Measurements from ENCODE around the gene NKTR. TPM values are rescaled to one million over a fixed set of nuclear protein-coding genes. Genes with fewer than 3 reads are reported as not detected.

NKTR gene
- total and polyA plus RNA-seq, 9 of the 15 experiments (the other 6 are each of a cell fraction or from before 2014, with no cell fraction given): 19.7 to 123 (median 92.6) TPM

DNA sequence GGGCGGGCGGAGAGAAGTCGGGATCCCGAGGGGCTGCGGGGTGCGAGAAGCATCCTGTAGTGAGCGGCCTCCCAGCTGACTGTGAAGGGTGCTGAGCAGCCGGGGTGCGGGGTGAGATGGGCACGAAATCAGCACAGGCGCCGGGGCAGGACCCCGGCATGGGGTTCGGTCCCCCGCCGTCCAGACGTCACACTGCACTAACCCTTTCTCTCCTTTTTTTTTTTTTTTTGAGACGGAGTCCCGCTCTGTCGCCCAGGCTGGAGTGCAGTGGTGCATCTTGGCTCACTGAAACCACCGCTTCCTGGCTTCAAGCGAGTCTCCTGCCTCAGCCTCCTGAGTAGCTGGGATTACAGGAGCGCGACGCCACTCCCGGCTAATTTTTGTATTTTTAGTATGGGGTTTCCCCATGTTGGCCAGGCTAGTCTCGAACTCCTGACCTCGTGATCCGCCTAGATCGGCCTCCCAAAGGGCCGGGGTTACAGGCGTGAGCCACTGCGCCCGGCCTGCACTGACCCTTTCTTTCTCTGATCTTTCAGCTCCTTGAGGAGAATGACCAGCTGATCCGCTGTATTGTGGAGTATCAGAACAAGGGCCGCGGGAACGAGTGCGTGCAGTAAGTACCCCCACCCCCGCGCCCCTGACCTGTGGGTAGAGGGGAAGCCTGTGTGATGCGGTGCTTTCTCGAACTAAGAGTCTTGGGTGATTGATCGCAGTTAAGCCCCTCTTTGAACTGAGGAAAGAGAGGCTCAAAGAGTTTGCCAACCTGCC lies 9.3 kb upstream of the NKTR start:
- under 1% methylated on average over 30 of the region's 44 CpGs for WGBS (ENCODE audit: insufficient coverage, low coverage, missing lambda C conversion rate)
- H3K79me2 ChIP-seq (ENCODE audit: control insufficient read depth, insufficient read depth, low read length): peaks cover 39% of the 10 kb centered on the region
- peak overlapping the region; percentile 71 for H3K27ac ChIP-seq (ENCODE audit: extremely low read depth, low read depth, low read length)
- peak; percentile 11 for FAIRE-seq
- intact Hi-C loops (cut with micrococcal nuclease): loop anchor here (1.0 kb wide), 1 partner anchor 9 kb away; the partner anchor contains the start of gene NKTR
- H3K4me1 ChIP-seq (replicated peaks in 1 of 2; ENCODE audit: control insufficient read depth in 2 of 2, insufficient read depth in 2 of 2, low read length in 2 of 2): peaks cover 16 to 21% of the 10 kb centered on the region in 2 experiments; a peak in 4 of 5 replicates
- in situ Hi-C loops (cut with MboI): no loop called here
- H3K9ac ChIP-seq (ENCODE audit: insufficient read depth in 1 of 2, low read depth in 2 of 2, low read length in 2 of 2): peak overlapping the region; percentile 81 to 95
- peaks cover 43% of the 10 kb centered on the region for H3K36me3 ChIP-seq (ENCODE audit: control insufficient read depth, insufficient read depth, low read length)
- H3K4me2 ChIP-seq (ENCODE audit: insufficient read depth, low read length): peak overlapping the region; percentile 83
- no TSS peak for BruUV-seq (replicated peaks)
- POLR2A ChIA-PET: interaction anchor here (0.6 to 3.4 kb wide), 10 partner anchors 9 to 213 kb away, joined by 3 to 33 read pairs (median 4); partner anchors contain the start of genes HIGD1A, NKTR and SEC22C
- no peaks in the 10 kb centered on the region for H3K27me3 ChIP-seq (ENCODE audit: control insufficient read depth in 2 of 2, insufficient read depth in 2 of 2, low read length in 2 of 2)
- H3K9me1 ChIP-seq (ENCODE audit: control insufficient read depth, insufficient read depth, low read length): no peaks in the 10 kb centered on the region
- H4K20me1 ChIP-seq (replicated peaks; ENCODE audit: control insufficient read depth, insufficient read depth, low read length): no peaks in the 10 kb centered on the region
- CTCF ChIA-PET (ENCODE audit: low intra/inter-chr PET ratio): no interaction called here
- no peak for DNase-seq (ENCODE audit: extremely low read depth in 1 of 4, low spot score in 3 of 4)
- ATAC-seq: peak; percentile 12
- H3K9me3 ChIP-seq (replicated peaks; ENCODE audit: control insufficient read depth, insufficient read depth, low read depth, low read length): no peaks in the 10 kb centered on the region
- peak overlapping the region; percentile 92 for H2AFZ ChIP-seq (ENCODE audit: low read depth, low read length)
- peak overlapping the region; percentile 59 for H3K4me3 ChIP-seq
- TF ChIP-seq ZNF174 (CRISPR knock-in tag; IDR thresholded peaks at IDR 0.05) (no peak), DPF2 (IDR thresholded peaks at IDR 0.05) (peak; percentile 22; the same call in 1 of the 2 replicates), POLR3A (IDR thresholded peaks at IDR 0.05; ENCODE audit: borderline replicate concordance, extremely low read depth, insufficient read depth, insufficient read length) (peak; percentile 10), HDAC1 (IDR thresholded peaks at IDR 0.05) (peak in 1 of 2 experiments; percentile 57; a peak in 2 of 4 replicates), ZNF384 (IDR thresholded peaks at IDR 0.05; ENCODE audit: low read depth, low read length) (0 out of 2 replicates have a peak, but pooled peaks have one; percentile 34), KLF13 (tag; IDR thresholded peaks at IDR 0.05; ENCODE audit: borderline replicate concordance, low read depth) (no peak), TAF7 (tag; IDR thresholded peaks at IDR 0.05) (no peak), GABPB1 (CRISPR knock-in tag; IDR thresholded peaks at IDR 0.05) (peak; percentile 7; the same call in 1 of the 2 replicates)
- TF ChIP-seq, protein P1, sequence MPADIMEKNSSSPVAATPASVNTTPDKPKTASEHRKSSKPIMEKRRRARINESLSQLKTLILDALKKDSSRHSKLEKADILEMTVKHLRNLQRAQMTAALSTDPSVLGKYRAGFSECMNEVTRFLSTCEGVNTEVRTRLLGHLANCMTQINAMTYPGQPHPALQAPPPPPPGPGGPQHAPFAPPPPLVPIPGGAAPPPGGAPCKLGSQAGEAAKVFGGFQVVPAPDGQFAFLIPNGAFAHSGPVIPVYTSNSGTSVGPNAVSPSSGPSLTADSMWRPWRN (IDR thresholded peaks at IDR 0.05; ENCODE audit: low read depth): no peak
- TF ChIP-seq, protein P2, sequence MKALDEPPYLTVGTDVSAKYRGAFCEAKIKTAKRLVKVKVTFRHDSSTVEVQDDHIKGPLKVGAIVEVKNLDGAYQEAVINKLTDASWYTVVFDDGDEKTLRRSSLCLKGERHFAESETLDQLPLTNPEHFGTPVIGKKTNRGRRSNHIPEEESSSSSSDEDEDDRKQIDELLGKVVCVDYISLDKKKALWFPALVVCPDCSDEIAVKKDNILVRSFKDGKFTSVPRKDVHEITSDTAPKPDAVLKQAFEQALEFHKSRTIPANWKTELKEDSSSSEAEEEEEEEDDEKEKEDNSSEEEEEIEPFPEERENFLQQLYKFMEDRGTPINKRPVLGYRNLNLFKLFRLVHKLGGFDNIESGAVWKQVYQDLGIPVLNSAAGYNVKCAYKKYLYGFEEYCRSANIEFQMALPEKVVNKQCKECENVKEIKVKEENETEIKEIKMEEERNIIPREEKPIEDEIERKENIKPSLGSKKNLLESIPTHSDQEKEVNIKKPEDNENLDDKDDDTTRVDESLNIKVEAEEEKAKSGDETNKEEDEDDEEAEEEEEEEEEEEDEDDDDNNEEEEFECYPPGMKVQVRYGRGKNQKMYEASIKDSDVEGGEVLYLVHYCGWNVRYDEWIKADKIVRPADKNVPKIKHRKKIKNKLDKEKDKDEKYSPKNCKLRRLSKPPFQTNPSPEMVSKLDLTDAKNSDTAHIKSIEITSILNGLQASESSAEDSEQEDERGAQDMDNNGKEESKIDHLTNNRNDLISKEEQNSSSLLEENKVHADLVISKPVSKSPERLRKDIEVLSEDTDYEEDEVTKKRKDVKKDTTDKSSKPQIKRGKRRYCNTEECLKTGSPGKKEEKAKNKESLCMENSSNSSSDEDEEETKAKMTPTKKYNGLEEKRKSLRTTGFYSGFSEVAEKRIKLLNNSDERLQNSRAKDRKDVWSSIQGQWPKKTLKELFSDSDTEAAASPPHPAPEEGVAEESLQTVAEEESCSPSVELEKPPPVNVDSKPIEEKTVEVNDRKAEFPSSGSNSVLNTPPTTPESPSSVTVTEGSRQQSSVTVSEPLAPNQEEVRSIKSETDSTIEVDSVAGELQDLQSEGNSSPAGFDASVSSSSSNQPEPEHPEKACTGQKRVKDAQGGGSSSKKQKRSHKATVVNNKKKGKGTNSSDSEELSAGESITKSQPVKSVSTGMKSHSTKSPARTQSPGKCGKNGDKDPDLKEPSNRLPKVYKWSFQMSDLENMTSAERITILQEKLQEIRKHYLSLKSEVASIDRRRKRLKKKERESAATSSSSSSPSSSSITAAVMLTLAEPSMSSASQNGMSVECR (CRISPR knock-in tag; IDR thresholded peaks at IDR 0.05): peak; percentile 72; the same call in 1 of the 2 replicates
- TF ChIP-seq, protein P3, sequence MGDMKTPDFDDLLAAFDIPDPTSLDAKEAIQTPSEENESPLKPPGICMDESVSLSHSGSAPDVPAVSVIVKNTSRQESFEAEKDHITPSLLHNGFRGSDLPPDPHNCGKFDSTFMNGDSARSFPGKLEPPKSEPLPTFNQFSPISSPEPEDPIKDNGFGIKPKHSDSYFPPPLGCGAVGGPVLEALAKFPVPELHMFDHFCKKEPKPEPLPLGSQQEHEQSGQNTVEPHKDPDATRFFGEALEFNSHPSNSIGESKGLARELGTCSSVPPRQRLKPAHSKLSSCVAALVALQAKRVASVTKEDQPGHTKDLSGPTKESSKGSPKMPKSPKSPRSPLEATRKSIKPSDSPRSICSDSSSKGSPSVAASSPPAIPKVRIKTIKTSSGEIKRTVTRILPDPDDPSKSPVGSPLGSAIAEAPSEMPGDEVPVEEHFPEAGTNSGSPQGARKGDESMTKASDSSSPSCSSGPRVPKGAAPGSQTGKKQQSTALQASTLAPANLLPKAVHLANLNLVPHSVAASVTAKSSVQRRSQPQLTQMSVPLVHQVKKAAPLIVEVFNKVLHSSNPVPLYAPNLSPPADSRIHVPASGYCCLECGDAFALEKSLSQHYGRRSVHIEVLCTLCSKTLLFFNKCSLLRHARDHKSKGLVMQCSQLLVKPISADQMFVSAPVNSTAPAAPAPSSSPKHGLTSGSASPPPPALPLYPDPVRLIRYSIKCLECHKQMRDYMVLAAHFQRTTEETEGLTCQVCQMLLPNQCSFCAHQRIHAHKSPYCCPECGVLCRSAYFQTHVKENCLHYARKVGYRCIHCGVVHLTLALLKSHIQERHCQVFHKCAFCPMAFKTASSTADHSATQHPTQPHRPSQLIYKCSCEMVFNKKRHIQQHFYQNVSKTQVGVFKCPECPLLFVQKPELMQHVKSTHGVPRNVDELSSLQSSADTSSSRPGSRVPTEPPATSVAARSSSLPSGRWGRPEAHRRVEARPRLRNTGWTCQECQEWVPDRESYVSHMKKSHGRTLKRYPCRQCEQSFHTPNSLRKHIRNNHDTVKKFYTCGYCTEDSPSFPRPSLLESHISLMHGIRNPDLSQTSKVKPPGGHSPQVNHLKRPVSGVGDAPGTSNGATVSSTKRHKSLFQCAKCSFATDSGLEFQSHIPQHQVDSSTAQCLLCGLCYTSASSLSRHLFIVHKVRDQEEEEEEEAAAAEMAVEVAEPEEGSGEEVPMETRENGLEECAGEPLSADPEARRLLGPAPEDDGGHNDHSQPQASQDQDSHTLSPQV (IDR thresholded peaks at IDR 0.05): peak; percentile 14; the same call in 1 of the 2 replicates

All from K562 (cell line).